PFSK-1 (cell line): ENCODE measurements around the gene DDI2.

Experiments
- POLR2AphosphoS5 ChIP-seq: IDR thresholded peaks from 2 replicates; pipeline ENCODE4 v1.6.1; 2012; ENCODE audit warnings: low read depth, mild to moderate bottlenecking, control low read depth, low read length, moderate library complexity
- SIN3A ChIP-seq: IDR thresholded peaks from 2 replicates; pipeline ENCODE4 v1.6.1; 2012; ENCODE audit warnings: mild to moderate bottlenecking, low read length, moderate library complexity, borderline replicate concordance; ENCODE audit not compliant: insufficient read depth
- TAF1 ChIP-seq: IDR thresholded peaks from 2 replicates; pipeline ENCODE4 v1.6.1; 2012; ENCODE audit warnings: low read length, control low read depth, borderline replicate concordance; ENCODE audit not compliant: insufficient read depth
- TF ChIP-seq, protein P1 (sequence below), 2 experiments: IDR thresholded peaks; 2 replicates each; pipeline versions ENCODE4 v1.6.1 to v1.8.0; 2011 to 2012; ENCODE audit warnings: low read depth in 2 of 2, low read length in 2 of 2, control low read depth in 1 of 2, inconsistent platforms in 1 of 2, mild to moderate bottlenecking in 1 of 2, moderate library complexity in 1 of 2; ENCODE audit not compliant: insufficient read depth in 1 of 2

DNA sequence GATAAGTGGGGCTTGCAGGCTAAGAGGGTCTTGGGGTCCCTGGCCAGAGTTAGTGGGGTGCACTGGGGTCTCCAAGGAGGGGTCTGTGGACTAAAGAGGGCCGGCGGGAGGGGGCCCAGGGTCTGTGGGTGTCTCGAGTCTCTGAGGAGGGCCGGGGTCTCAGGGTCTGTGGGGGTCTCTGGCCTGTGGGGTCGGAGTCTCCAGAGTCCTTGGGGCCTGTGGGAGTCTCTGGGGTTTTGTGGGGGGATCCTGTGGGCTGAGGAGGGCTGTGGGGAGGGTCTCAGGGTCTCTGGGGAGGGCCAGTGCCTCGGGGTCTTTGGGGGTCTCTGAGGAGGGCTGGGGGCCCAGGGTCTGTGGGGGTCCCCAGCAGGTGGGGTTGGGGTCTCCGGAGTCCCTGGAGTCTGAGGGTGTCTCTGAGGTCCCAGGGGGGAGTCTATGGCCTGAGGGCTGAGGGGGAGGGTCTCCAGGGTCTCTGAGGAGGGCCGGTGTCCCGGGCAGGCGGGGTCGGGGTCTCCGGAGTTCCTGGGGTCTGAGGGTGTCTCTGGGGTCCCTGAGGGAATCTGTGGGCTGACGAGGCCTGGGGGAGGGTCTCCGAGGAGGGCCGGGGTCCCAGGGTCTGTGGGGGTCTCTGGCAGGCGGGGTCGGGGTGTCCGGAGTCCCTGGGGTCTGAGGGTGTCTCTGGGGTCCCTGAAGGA lies 66.2 kb downstream of the DDI2 start:
- TF ChIP-seq, protein P1, sequence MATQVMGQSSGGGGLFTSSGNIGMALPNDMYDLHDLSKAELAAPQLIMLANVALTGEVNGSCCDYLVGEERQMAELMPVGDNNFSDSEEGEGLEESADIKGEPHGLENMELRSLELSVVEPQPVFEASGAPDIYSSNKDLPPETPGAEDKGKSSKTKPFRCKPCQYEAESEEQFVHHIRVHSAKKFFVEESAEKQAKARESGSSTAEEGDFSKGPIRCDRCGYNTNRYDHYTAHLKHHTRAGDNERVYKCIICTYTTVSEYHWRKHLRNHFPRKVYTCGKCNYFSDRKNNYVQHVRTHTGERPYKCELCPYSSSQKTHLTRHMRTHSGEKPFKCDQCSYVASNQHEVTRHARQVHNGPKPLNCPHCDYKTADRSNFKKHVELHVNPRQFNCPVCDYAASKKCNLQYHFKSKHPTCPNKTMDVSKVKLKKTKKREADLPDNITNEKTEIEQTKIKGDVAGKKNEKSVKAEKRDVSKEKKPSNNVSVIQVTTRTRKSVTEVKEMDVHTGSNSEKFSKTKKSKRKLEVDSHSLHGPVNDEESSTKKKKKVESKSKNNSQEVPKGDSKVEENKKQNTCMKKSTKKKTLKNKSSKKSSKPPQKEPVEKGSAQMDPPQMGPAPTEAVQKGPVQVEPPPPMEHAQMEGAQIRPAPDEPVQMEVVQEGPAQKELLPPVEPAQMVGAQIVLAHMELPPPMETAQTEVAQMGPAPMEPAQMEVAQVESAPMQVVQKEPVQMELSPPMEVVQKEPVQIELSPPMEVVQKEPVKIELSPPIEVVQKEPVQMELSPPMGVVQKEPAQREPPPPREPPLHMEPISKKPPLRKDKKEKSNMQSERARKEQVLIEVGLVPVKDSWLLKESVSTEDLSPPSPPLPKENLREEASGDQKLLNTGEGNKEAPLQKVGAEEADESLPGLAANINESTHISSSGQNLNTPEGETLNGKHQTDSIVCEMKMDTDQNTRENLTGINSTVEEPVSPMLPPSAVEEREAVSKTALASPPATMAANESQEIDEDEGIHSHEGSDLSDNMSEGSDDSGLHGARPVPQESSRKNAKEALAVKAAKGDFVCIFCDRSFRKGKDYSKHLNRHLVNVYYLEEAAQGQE (IDR thresholded peaks at IDR 0.05; ENCODE audit: insufficient read depth in 1 of 2, low read depth in 2 of 2, low read length in 2 of 2): no peak
- TF ChIP-seq POLR2AphosphoS5: no peak
- no peak for TF ChIP-seq TAF1
- TF ChIP-seq SIN3A: no peak
